ENCODE results near the gene PRKCB.
"Not testable (repeated sequence)": the region's sequence is repeated elsewhere in the genome, so short reads cannot be mapped to it uniquely, and the experiment has no call there.

The PRKCB gene

GRCh38 chr16:24204150-24204665, 368.4 kb downstream of the PRKCB start:
- DNase-seq (ENCODE audit: extremely low read depth in 1 of 2, low read depth in 1 of 2) = no peak

GRCh38 chr16:24206926-24207325, 371.1 kb downstream of the PRKCB start:
- no peak for DNase-seq (ENCODE audit: extremely low read depth in 1 of 2, low read depth in 1 of 2)

- DNase-seq (ENCODE audit: extremely low read depth in 1 of 2, low read depth in 1 of 2) = no peak
Measured at GRCh38 chr16:24208710-24209109, 372.9 kb downstream of the PRKCB start.

- DNase-seq (ENCODE audit: extremely low read depth in 1 of 2, low read depth in 1 of 2) = no peak
Measured at GRCh38 chr16:24214992-24215391, 379.2 kb downstream of the PRKCB start.

GRCh38 chr16:24216961-24217360, 381.2 kb downstream of the PRKCB start:
- no peak for DNase-seq (ENCODE audit: extremely low read depth in 1 of 2, low read depth in 1 of 2)

GRCh38 chr16:24217461-24217860, 381.7 kb downstream of the PRKCB start:
- DNase-seq (ENCODE audit: extremely low read depth in 1 of 2, low read depth in 1 of 2) = no peak

- no peak for DNase-seq (ENCODE audit: extremely low read depth in 1 of 2, low read depth in 1 of 2)
Measured at GRCh38 chr16:24218299-24218698, 382.5 kb downstream of the PRKCB start.

- DNase-seq (ENCODE audit: extremely low read depth in 1 of 2, low read depth in 1 of 2) = no peak
Measured at GRCh38 chr16:24221219-24221618, 385.4 kb downstream of the PRKCB start.

GRCh38 chr16:24228514-24228913, 392.7 kb downstream of the PRKCB start:
- no peak for DNase-seq (ENCODE audit: extremely low read depth in 1 of 2, low read depth in 1 of 2)

GRCh38 chr16:24232936-24233335, 397.2 kb downstream of the PRKCB start:
- no peak for DNase-seq (ENCODE audit: extremely low read depth in 1 of 2, low read depth in 1 of 2)

GRCh38 chr16:24234737-24235136, 399.0 kb downstream of the PRKCB start:
- DNase-seq (ENCODE audit: extremely low read depth in 1 of 2, low read depth in 1 of 2) = no peak

- no peak for DNase-seq (ENCODE audit: extremely low read depth in 1 of 2, low read depth in 1 of 2)
Measured at GRCh38 chr16:24235806-24236205, 400.0 kb downstream of the PRKCB start.

GRCh38 chr16:24238846-24239245, 403.1 kb downstream of the PRKCB start:
- DNase-seq (ENCODE audit: extremely low read depth in 1 of 2, low read depth in 1 of 2) = not testable (repeated sequence)

GRCh38 chr16:24246911-24247607, 411.3 kb downstream of the PRKCB start:
- DNase-seq (ENCODE audit: extremely low read depth in 1 of 2, low read depth in 1 of 2) = no peak

GRCh38 chr16:24253192-24253591, 417.4 kb downstream of the PRKCB start:
- peak in 1 of 2 donors; percentile 5 for DNase-seq (ENCODE audit: extremely low read depth in 1 of 2, low read depth in 1 of 2)

GRCh38 chr16:24255456-24256371, 419.9 kb downstream of the PRKCB start, which contains the start of gene CACNG3:
Gene CACNG3, plus strand, starts transcription at chr16:24256335. Its CDS starts 420 bp downstream, at chr16:24256755.
- DNase-seq (ENCODE audit: extremely low read depth in 1 of 2, low read depth in 1 of 2) = peak; percentile 18 to 37

GRCh38 chr16:24257958-24258357, 422.2 kb downstream of the PRKCB start:
- no peak for DNase-seq (ENCODE audit: extremely low read depth in 1 of 2, low read depth in 1 of 2)

GRCh38 chr16:24258791-24259190, 423.0 kb downstream of the PRKCB start:
- no peak for DNase-seq (ENCODE audit: extremely low read depth in 1 of 2, low read depth in 1 of 2)

- DNase-seq (ENCODE audit: extremely low read depth in 1 of 2, low read depth in 1 of 2) = no peak
Measured at GRCh38 chr16:24262816-24263215, 427.0 kb downstream of the PRKCB start.
